ENCODE results near the gene NCAPD2.
"Not testable (repeated sequence)": the region's sequence is repeated elsewhere in the genome, so short reads cannot be mapped to it uniquely, and the experiment has no call there.

The NCAPD2 gene

DNA sequence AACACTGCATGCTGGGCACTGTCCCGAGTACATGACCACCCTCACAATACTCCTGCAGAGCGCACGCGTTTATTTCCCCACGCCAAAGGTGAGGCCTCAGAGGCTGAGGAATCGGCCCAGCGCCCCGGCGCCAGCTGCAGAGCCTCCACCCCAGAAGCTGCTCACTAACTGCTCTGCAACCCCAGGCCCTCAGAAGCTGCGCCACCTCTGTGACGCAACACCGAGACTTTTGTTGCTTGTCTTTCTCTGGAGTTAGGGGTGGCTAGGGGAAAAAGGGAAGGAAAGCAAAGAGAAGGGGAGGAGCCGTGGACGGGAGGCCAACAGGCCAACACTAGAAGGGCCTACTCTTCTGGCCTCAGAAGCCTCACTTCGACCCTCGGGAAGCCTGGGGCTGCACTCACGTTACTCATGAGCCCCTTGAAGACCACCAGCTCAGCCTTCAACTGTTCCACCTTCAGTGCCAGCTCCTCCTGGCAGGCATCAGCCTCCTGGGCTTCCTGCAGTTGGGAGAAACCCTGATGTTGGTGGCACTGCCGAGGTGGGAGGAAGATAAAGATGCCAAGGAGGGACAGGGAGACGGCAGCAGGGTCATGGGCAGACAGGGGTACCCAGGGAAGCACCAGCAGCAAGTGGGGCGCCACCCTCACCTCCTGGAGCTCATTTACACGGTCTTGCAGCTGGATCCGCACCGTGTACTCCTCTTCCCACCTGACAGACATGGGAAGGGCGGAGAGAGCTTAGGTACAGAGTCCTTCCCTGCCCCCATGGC lies 56.6 kb downstream of the NCAPD2 start:
- DNase-seq (ENCODE audit: low read depth): no peak

DNA sequence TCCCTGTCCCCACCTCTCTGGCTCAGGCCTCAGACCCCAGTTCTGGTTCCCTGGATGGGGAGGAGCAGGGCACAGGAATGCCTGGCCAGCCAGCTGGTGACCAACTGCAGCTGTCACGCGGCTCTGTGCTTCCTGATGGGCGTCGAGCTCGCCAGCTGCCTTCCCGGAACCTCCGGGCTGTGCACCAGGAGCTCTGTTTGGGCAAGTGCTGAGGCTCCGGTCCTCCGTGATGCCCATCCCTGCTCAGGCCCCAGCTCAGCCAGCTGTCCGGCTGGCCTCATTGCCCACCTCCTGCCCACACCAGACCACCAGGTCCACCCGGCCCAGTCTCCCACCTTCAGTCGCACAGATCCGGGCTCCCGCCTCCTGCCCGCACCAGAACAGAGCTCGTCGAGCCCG lies 57.2 kb downstream of the NCAPD2 start:
- no peak for DNase-seq (ENCODE audit: low read depth)

DNA sequence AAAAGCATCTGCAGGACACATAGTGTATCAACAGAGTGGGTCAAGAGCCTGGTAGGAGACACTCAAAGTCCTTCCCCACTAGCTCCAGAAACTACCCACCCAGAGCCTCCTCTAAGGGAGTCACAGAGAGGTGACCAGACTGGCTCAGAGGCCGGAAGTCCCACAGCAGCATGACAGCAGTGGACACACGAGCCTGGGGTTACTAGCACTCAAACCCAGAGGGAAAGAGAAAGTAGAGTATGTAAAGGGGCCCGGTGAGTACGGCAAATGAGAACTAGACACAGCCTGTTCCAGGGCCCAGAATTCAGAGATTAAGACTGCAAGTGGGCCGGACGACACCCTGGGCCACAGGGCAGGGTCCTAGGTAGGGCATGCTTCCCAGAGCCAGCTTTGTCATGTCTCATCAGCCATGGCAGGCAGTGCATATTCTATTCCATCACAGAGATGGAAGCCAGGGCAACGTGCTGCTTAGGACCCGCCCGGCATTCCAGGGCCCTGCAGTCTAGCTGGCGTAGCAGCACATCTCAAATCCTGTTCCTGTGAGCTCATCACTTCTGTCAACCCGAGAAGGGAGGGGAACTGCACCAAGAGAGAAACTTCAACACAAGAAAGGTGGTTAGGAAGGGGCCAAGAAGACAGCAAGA lies 57.7 kb downstream of the NCAPD2 start:
- DNase-seq (ENCODE audit: low read depth): no peak

DNA sequence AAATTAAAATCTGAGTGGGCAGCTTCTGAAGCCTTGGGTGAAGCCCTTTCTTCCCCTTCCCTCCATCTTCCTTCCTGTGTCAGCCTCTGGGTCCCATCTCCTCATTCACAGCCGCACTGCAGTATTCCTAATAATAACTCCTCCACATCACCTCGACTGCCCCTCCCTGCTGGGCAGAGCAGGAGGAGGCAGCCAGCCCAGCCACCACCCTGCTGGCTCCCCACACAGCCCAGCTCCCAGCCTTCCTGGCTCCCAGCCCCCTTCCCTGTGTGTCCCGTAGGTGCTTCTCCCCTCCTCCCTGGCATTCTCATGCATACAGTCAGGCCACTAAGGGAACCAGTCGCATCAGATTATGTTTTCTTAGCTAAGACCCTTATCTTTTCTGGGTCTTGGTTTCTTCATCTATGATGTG lies 58.2 kb downstream of the NCAPD2 start:
- no peak for DNase-seq (ENCODE audit: low read depth)

DNA sequence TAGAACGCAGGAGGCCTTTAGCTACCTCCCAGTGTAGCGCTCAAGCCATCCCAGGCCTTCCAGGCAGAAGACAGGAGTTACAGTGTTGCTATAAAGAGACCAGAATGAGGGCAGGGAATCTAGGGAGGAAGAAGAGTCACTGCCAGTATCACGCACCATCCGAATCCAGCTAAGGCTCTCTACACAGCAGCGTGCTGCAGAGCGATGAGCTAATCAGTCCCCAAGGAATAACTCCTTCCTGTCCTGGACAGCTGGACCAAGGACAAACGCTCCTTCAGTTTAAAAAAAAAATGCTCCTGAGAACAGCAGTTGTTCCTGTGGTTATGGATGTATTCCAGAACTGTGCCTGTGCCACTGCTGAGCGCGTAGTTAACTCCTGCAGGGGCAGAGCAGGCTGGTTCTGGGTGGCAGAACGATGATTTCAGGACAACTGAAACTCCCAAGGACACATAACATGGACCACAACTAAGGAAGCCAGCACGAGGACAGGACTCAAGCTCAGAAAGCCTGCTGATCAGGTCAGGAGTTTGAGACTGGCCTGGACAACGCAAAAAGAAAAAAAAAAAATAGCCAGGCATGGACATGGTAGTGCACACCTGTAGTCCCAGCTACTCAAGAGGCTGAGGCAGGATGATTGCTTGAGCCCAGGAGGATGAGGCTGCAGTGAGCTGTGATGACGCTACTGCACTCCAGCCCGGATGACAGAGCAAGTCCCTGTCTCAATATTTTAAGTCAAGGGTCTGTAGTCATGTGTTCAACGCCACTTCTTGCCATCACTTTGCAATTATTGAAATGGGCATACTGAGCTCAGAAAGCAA lies 59.4 kb downstream of the NCAPD2 start:
- no peak for DNase-seq (ENCODE audit: low read depth)

DNA sequence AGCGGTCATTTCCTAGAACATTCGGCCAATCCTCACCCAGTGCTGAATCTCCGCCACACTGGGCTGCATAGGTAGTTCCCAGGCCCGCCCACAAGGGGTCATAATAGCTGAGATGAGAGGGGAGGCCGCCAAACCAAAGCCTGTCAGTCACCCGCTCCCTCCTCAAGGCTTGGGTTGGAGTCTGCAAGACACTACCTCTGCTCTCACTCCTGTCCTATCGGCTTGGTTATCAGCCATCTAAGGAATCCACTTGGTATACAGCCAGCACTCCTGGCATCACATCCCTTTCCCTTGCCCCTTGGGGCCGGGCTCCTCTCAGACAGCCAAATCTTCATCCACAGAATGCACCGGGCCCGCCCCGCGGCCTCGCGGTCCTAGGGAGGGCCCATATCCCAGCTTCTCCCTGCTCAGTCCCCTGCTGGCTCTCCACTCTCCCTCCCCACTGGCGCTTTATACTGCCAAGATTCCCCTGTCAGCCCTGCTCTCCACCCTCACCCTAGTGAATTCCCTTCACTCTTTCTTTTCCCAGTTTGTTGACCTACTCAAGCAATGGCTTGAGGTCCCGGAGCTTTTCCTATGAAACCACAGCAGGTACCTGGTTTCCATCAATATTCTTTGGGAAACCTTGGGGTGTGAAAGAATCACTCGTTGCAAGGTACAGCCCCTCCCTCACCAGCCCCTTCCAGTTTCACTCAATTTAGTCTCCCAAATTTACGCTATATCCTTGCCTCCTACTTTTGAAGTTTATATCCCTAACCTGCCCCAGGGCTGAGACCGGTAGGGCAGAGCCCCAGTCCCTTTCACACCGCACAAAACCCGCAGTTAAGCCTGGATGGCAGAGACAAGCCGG lies 60.5 kb downstream of the NCAPD2 start:
- peak; percentile 64 for DNase-seq (ENCODE audit: low read depth)

DNA sequence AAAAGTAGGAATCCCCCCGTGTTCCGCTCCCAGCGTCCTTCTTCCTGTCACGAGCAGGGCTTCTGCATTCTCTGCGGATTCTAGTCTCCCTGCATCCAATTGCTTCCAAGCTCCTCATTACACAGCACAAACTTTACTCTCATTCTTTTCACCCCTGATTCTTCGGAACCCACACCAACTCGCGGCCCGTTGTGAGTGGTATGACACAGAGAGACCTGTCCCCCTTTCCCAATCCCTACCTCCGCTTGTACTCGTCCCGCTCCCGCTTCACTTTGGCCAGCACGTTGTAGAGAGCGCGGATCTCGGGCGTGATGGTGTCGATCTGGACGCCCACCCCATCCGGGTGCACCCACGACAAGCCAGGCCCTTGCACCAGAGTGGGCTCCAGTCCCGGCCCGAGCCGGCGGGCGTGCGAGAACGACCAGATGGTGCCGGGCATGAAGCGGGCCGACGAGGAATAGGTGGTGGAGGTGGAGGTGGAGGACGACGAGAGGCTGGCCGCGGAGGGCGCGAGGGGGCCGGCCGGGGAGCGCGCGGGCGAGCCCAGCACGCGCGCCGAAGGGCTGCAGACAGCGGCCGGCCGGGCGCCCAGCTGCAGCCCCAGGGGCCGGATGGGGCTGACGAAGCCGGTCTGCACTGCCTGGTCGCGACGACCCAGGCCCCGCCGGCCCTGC lies 61.3 kb downstream of the NCAPD2 start:
- no peak for DNase-seq (ENCODE audit: low read depth)

DNA sequence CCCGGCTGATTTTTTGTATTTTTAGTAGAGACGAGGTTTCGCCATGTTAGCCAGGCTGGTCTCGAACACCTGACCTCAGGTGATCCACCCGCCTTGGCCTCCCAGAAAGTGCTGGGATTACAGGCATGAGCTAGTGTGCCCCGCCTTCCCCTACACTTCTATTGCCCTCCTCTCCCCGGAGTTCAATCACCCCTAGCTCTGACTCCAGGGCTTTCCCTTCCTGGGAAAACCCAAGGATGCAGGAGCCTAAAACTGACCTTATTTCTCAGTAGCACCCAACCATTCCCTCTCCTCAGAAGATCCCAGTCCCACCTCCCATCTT lies 62.6 kb downstream of the NCAPD2 start:
- not testable (repeated sequence) for DNase-seq (ENCODE audit: low read depth)

DNA sequence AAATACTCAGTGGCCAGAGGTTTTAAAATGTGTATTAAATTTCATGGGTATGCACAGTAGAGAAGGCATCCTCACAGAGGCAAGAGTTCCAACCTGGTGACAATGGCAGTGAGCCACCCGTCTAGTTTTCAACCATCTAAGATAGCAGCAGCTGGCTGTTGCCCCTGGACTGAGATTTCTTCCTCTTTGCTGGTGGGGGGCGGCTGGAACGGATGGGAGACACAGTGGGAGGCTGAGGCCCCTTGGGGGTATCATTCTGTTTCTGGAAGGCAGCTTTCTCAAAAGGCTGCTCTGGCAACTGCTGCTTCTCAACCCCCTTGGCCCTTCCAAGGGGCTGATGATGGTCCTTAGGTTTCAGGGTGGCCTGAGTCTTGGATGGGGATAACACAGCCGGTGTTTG lies 63.0 kb downstream of the NCAPD2 start:
- no peak for DNase-seq (ENCODE audit: low read depth)

DNA sequence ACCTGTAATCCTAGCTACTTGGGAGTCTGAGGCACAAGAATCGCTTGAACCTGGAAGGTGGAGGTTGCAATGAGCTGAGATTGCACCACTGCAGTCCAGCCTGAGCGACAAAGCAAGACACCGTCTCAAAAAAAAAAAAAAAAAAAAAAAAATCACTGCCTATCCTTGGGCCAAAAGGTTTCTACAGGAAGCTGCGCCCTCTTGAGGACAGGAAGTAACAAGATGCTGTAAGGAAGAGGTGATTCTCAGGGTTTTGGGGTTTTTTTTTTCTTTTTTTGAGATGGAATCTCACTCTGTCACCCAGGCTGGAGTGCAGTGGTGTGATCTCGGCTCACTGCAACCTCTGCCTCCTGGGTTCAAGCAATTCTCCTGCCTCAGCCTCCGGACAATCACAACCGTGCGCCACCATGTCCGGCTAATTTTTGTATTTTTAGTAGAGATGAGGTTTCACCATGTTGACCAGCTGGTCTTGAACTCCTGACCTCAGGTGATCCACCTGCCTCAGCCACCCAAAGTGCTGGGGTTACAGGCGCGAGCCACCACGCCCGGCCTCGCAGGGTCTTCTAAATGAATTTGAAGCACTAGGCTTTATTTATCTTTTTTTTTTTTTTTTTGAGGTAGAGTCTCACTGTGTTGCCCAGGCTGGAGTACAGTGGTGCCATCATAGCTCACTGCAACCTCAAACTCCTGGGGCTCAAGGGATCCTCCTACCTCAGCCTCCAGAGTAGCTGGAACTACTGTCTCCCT lies 64.3 kb downstream of the NCAPD2 start:
- DNase-seq (ENCODE audit: low read depth): not testable (repeated sequence)

DNA sequence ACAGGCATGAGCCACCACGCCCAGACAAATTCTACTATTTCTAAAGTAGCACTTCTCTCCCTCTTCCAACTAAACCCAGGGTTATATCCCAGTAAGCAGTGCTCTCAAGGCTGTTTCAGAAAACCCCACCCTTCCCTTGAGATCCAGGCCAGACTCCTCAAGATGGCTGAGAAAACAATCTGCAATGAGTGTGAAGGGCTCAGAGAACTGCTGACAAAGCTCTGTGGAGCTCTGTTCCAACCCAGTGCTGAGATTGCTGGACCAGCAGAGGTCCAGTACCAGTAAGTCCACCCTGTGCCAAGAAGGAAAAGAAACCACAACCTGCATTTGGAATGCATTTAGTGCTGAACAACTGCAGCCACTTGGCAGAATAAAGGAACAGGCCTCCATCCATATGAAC lies 65.6 kb downstream of the NCAPD2 start:
- DNase-seq (ENCODE audit: low read depth): no peak

DNA sequence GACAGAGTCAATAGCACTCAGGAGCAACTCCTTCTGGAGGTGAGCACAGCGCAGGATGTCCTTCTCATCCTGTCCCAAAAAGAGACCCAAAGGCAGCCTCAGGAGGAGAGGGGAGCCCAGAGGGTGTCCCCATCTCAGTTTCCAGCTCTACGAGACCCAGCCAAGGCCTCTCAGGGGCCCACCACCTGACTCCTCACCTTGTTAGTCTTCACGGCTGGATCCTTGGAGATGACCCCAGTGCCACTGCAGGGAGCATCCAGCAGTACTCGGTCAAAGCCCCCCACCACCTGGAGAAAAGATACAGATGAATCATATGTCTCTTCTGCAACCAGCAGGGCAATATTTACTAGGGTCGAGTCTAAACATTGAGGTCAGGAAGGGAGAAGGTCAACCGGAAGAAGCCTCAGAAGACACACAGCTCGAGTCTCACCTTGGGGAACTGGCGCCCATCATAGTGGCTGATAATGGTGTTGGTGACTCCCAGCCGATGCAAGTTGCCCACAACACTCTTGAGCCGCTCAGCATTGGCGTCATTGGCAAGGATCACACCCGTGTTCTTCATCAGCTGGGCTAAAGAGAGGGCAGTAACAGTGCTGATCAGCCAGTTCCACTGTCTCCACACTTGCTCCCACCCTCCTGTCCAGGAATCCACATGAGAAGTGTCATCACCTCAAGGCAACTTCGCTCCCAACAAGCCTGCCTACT lies 66.8 kb downstream of the NCAPD2 start:
- DNase-seq (ENCODE audit: low read depth): no peak

DNA sequence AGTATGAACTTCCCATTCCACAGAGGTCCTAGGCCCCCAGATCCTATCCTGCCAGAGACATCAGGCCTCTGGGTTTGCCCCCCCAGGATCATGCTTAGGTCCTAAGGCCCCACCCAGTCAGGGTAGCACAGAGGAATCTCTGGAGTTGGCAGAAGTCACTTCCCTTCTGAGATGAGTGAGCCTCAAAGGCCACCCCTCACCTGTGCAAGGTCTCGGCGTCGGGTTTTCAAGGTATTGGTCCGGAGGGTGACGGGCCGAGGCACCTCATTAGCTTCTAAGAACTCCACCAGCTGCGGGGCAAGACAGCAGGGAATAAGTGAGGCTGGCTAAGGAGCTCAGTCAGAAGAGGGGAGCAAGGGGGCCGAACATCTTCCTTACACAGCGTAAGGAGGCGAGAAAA lies 69.0 kb downstream of the NCAPD2 start:
- no peak for DNase-seq (ENCODE audit: low read depth)

DNA sequence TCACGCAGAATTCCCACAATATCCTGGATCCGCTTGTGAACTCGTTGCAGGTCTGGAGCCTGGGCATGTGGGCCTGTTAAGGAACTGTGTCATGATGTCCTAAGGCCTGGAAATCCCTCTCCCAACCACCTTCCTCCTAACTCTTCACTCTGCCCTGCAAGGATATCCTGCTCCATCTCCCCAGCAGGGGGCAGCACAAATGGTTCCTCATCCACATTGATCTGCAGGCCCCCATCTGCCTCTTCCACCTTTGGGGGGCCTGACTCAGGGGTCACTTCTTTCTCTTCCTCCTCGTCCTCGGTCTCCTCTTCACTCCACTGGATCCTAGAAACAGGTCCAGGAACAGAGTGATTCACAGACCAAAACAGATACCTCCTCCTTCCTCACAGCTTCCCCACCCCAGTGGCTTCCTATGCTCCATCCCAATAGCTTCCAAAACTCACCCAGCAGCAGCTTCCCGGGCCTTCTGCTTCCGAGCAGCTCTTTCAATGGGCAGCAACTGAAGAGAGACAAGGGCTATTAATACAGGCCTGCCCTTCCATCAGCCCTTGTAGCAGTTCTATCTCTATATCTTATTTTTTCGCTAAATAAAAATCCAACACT lies 69.6 kb downstream of the NCAPD2 start:
- peak; percentile 71 for DNase-seq (ENCODE audit: low read depth)

DNA sequence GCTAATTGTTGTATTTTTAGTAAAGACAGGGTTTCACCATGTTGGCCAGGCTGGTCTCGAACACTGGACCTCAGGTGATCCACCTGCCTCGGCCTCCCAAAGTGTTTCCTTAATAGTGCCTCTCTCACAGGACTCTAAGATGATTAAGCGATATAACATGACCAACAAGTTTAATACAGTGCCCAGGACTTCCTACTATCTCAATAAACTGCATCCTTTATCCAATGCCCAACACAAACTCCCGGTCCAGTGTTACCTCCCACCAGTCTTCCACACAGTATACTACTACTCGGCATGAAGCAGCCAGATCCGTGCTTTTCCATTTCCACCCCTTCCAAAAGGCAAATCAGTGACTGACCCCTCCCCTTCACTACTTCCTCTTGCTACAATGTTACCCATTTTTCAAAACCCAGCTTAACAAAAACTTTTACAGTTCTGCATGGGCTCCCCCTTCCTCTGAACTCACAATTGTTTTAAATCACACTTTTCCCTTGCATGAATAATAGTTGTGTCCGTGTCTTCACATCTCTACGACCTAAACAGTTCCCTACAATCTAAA lies 73.3 kb downstream of the NCAPD2 start:
- no peak for DNase-seq (ENCODE audit: low read depth)

DNA sequence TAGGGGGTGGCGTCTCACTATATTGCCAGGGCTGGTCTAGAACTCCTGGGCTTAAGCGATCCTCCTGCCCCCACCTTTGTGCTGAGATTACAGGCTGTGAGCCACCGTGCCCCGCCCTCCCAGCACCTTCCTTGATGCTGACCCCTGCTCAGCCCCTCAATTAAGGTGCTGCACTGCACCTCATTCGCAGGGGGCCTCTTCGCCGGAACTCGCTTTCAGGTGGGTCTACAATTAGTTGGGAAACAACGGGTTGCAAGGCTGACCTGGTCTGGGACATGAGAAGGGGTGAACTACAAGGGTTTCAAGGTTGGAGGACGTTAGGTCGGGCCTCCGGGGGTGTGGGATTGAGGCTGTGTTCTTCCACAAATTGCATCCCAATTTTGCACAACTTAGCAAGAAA lies 75.4 kb downstream of the NCAPD2 start:
- DNase-seq (ENCODE audit: low read depth): no peak

DNA sequence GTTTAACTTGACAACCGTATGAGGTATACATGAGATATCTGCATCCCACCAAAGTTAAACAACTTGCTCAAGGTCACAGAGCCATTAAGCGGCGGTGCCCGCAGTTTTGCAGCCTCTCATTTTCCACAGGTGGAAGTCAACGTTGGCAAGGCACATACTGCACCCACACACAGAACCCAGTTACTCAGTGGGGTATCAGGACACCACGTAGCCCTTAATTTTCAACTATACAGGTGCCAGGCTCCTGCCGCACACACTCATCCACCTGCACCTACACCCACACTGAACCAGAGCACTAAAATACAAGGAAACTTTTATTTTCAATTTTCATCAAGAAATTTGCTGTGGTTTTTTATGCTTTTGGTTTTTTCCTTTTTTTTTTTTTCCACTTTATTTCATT lies 75.9 kb downstream of the NCAPD2 start:
- no peak for DNase-seq (ENCODE audit: low read depth)

DNA sequence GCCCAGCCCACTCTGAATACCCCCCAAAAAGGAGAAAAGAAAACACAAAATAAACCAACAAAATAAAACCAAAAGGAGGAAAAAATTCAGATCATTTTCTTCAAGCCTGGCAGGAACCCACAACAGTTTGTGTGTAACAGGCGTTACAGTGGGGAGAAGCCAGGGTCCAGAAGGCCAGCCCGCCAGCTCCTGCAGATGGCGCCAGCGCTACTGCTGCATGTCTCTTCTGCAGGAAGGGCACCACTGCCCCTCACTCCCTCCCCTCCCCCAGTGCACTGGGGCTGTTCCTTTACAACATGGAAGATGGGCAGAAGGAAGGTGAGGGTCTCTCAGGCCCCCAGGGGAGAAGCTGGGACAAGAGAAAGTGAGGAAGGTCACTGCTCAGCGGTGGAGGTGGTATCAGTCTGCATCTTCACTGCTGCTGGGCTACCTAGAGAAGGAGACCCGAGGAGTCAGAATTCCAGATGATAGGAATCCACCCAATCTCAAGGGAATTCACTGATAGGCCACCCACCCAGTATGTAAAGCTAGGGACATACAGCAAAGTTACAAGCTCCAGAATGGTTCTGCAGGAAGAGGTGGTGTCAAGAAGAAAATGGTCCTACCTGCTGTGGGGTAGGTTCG lies 76.5 kb downstream of the NCAPD2 start:
- DNase-seq (ENCODE audit: low read depth): no peak

DNA sequence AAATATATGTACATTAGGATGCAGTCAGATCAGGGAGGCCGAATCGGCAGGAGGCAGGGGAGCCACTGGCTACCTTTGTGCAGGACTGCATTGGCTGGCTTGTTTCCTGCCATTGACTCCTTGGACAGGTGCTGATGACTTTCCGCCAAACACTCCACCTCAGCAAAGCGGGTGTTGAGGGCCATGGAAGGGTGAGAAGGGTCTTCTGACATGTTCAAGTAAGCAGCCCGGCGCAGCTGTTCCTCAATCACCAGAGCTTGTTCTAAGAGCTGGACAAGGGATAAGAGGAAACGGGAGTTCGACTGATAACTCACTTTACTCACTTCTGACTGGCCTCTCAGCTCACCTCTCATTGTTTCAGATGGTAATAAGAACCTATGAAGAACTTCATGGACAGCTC lies 79.1 kb downstream of the NCAPD2 start:
- no peak for DNase-seq (ENCODE audit: low read depth)

Measured in activated T-cell treated with anti-CD3 and anti-CD28 coated beads for 1 hour (primary cell).